Central memory CD4-positive, alpha-beta T cell (primary cell): ENCODE measurements around the gene RNF227.
"Not testable (repeated sequence)": the region's sequence is repeated elsewhere in the genome, so short reads cannot be mapped to it uniquely, and the experiment has no call there.

Experiments used
- DNase-seq: peaks from one replicate; pipeline ENCODE4 v3.0.0; 2022

RNF227 gene

GRCh38 chr17:7887482-7888183 lies 28.5 kb downstream of the RNF227 start:
- peak; percentile 91 for DNase-seq

GRCh38 chr17:7887038-7887481 lies 29.0 kb downstream of the RNF227 start:
- DNase-seq: no peak

DNA sequence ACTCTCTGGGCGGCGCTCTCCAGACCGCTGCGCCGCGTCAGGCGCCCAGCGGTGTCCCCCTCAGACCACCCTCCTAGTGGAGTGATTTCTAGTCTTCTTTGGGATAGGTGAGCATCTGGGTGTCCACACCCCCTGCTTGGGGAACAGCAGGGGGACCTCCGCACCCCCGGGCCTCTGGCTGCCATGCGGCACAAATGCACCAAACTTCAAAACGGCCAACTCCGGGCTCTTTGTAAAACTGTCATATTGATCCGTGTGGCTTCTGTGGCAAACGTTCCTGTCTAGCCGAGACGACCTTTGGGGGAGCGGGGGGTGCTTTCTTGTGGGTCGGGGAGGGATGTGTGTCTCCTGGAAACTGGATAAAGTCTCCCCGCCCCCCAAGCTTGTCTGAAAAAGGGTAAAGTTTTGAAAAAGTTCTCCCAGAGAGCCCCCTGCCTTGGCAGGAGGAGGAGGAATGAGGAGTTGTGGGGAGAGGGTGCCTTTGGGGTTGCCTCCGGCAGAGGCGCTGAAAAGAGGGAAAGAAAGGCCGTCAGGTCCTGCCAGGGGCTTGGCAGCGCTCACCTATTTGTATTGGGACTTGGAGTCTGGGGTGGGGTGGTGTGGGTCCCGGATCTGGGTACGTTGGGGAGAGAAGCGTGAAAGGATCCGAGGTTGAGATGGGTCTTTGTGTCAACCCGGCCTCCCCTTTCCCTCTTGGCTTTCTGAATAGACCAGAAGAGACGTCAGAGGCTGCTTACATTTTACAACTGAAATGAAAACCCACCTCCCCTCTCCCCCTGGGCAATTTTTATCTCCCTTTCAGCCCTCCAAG lies 29.7 kb downstream of the RNF227 start:
- DNase-seq: peak; percentile 71

DNA sequence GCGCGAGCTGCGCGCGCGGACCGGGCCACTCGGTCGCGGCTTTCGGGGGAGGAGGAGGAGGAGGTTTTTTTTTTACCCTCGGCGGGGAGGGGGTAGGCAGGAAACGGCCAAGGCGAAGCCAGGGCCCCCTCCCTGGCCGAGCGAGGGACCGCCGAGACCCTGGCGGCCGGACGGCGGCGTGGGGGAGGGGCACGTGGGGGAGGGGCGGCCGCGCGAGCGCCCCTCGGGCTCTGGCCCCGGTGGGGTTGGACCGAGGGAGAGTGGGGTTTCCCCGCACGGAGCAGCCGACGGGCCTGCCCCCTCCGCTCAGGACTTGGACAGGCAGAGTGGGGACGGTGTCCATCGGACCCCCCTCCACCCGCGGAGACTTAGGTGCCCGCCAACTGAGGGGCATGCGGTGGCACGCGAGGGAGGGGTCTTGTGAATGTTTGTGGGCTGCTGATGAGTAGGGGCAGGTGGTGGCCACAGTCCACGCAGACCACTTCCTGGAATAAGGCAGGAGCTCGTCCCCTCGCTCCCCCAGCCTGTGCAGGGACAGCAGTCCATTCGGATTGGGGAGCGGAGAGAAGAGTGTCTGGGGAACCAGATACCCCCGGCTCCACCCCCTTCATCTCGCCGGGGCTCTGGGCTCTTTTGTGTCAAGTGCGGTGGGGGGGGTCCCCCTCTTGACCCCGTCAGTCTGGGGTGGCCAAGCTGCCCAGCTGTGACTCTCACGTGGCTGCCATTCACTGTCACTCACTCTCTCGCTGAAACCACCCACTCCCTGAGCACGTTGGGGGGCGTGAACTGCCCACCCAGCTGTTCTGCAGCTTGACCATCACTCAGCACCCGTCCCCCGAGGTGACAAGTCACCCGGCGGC lies 30.5 kb downstream of the RNF227 start:
- DNase-seq: peak; percentile 38

GRCh38 chr17:7884581-7885366 lies 31.3 kb downstream of the RNF227 start:
- DNase-seq: peak; percentile 31

DNA sequence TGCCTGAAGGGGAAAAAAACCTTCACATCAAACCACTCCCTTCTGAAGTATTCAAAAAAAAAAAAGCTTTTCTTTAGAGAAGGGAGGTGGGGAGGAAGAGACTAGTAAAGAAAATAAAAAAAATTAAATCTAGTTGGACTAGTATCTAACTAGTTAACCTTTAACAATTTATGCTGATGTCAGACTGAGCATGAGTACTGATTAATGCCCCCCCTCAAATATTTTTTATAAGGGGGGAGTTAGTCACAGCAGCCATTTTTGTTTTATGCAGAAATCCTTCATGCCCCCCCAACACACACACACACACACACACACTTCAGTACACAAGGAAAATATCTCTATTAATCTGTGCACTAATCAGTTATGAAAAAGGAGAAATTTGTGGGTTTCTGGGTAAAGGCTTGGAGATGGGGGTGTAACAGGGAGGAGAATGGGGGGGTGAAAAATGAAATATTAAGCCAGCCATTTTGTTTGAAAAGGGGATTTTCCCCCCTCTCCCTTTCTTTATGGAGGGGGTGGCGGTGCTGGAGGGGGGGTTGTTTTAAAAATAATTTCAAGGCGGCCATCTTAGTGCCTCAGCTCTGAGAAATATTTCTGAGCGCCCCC lies 32.2 kb downstream of the RNF227 start:
- DNase-seq: peak; percentile 42

DNA sequence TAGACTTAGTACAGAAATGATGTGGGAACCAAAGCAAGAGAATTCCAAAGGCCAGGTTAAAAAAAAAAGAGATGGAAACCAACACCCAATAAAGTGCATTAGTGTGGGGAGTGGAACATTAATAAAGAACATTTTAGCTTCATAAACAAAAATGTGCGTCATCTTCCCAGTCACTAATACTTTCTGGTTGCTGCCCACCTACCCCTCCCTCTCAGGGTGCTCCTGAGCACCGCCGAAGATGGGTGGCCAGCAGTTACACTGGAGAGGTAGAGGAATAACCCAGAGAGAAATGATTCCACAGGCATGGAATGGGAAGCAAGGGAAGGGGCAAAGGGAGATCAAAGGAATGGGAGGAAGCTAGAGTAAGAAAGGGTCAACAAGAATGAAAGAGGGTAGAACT lies 33.5 kb downstream of the RNF227 start:
- DNase-seq: no peak

- no peak for DNase-seq
Measured at GRCh38 chr17:7882068-7882467, 34.0 kb downstream of the RNF227 start.

DNA sequence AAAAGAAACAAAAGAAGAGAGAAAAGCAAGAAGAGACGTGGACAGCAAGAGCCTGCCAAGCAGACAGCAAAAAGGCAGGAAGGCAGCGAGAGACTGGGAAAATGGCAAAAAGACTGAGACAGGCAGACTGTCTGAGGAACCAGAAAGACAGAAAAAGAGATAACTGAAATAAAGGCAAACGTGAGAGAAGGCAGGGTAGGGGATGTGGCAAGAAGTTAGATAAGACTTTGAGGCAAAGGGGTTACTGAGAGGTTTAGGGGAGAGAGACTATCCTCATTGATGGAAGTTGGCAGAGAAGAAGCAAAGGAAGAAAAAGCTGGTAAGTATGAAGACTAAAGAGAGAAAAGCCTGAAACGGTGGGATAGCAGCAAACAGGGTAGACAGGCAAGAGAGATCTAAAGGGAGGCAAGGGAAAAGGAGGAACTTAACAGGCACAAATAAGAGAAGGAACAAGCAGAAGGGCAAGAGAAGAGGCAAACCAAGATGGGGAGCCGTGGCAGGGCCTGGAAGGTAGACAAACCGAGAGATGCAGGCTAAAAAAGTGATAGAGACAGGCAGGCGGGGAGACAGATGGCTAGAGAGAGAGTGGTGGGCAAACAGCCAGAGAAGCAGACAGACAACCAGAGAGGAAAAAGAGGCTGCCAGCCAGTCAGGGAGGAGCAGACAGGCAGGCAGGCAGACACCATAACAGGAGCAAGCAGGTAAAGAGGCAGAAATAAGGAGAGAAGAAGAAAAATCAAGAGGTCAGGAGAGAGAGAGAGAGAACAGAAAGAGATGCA lies 34.6 kb downstream of the RNF227 start:
- DNase-seq: no peak

DNA sequence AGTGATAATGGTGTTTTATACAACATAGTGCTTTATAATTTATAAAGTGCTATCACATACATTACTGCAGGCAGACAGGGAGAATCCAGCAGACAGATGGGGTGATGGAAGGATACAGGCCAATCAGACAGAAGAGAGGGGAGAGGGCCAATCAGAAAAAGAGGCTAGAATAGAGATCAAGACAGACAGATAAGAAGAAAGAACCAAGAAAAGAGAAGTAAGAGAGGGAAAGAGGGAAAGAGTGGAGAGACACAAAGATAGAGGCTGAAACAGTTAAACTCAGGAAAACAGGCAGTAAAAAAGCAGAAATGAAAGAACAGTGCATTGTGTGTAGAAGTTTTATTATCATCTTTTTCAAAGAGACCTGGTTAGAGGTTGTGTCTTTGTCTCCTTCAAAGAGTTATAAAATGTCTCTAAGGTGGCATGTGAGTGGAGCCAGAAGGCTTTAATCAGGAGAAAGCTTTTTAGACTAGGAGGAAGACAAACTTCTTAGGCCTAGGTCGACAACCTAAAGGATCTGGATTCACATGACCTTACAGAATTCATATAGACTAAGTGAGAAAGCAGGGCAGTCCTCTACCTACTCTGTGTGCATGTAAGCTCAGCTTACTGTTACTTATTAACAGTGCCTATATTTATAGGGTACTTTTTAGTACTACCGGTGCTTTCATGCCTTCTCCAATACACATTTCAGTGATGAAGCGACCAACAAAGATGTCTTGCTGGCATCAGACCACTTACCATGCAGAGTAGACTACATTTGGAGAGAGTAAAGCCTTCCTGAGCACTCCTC lies 35.8 kb downstream of the RNF227 start:
- DNase-seq: no peak

GRCh38 chr17:7878234-7878633 lies 37.9 kb downstream of the RNF227 start:
- no peak for DNase-seq

- DNase-seq: no peak
Measured at GRCh38 chr17:7875804-7876370, 40.2 kb downstream of the RNF227 start.

- no peak for DNase-seq
Measured at GRCh38 chr17:7873051-7873450, 43.0 kb downstream of the RNF227 start.

GRCh38 chr17:7867881-7868329 lies 48.2 kb downstream of the RNF227 start:
- no peak for DNase-seq

- DNase-seq: no peak
Measured at GRCh38 chr17:7864995-7865650, 51.0 kb downstream of the RNF227 start.

DNA sequence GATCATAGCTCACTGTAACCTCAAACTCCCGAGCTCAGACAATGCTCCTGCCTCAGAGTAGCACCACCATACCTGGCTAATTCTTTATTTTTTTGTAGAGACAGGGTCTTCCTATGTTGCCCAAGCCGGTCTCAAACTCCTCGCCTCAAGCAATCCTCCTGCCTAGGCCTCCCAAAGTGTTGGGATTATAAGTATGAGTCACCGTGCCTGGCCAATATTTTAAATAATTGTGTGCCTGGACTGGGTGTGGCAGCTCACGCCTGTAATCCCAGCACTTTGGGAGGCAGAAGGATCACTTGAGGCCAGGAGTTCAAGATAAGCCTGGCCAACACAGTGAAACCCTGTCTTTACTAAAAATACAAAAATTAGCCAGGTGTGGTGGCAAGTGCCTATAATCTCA lies 51.7 kb downstream of the RNF227 start:
- not testable (repeated sequence) for DNase-seq
